H9 (cell line): ENCODE measurements around the gene LSM3. TPM values are rescaled to one million over a fixed set of nuclear protein-coding genes. Genes with fewer than 3 reads are reported as not detected.

Experiments used
- DNase-seq: peaks from one replicate; pipeline ENCODE4 v3.0.0-alpha.2; 2017
- H2AFZ ChIP-seq: one replicate; pipeline ENCODE4 v1.6.1; 2013; ENCODE audit warnings: mild to moderate bottlenecking, low read length, control low read depth, moderate library complexity
- H2AK5ac ChIP-seq: 2 replicates; pipeline ENCODE4 v1.6.1; 2013; ENCODE audit warnings: low read length, control low read depth, mixed read lengths; ENCODE audit not compliant: insufficient read length
- H2BK120ac ChIP-seq: one replicate; pipeline ENCODE4 v1.6.1; 2013; ENCODE audit warnings: low read depth, mild to moderate bottlenecking, low read length, control low read depth, inconsistent platforms; ENCODE audit not compliant: poor library complexity, severe bottlenecking
- H2BK12ac ChIP-seq: 2 replicates; pipeline ENCODE4 v1.6.1; 2013; ENCODE audit warnings: low read length, control low read depth, mixed read lengths, low read depth; ENCODE audit not compliant: insufficient read length
- H2BK15ac ChIP-seq: 2 replicates; pipeline ENCODE4 v1.6.1; 2013; ENCODE audit warnings: low read depth, low read length, control low read depth
- H2BK20ac ChIP-seq: one replicate; pipeline ENCODE4 v1.6.1; 2013; ENCODE audit warnings: low read depth, mild to moderate bottlenecking, low read length, control low read depth, inconsistent platforms; ENCODE audit not compliant: poor library complexity, severe bottlenecking
- H2BK5ac ChIP-seq: 2 replicates; pipeline ENCODE4 v1.6.1; 2013; ENCODE audit warnings: low read length, control low read depth, mixed read lengths; ENCODE audit not compliant: insufficient read length
- H3K14ac ChIP-seq: 2 replicates; pipeline ENCODE4 v1.6.1; 2013; ENCODE audit warnings: low read length, control low read depth; ENCODE audit not compliant: insufficient read depth
- H3K18ac ChIP-seq: 2 replicates; pipeline ENCODE4 v1.6.1; 2013; ENCODE audit warnings: low read depth, mild to moderate bottlenecking, mixed read lengths, low read length, control low read depth; ENCODE audit not compliant: insufficient read length
- H3K23ac ChIP-seq: 2 replicates; pipeline ENCODE4 v1.6.1; 2013; ENCODE audit warnings: low read length, control low read depth, mixed read lengths, low read depth; ENCODE audit not compliant: insufficient read length
- H3K23me2 ChIP-seq: 2 replicates; pipeline ENCODE4 v1.6.1; 2013; ENCODE audit warnings: low read depth, mild to moderate bottlenecking, mixed read lengths, low read length, control low read depth; ENCODE audit not compliant: insufficient read length, poor library complexity, severe bottlenecking
- H3K27ac ChIP-seq: 2 replicates; pipeline ENCODE4 v1.5.1; 2013; ENCODE audit warnings: low read length, control low read depth, mixed read lengths, low read depth; ENCODE audit not compliant: insufficient read length
- H3K27me3 ChIP-seq: 2 replicates; pipeline ENCODE4 v1.6.1; 2013; ENCODE audit warnings: low read length, control low read depth, inconsistent platforms; ENCODE audit not compliant: insufficient read depth
- H3K4ac ChIP-seq: 2 replicates; pipeline ENCODE4 v1.6.1; 2013; ENCODE audit warnings: low read depth, mild to moderate bottlenecking, control low read depth, inconsistent platforms, low read length, moderate library complexity
- H3K4me1 ChIP-seq: 2 replicates; pipeline ENCODE4 v1.6.1; 2013; ENCODE audit warnings: low read length, control low read depth, inconsistent platforms; ENCODE audit not compliant: insufficient read depth
- H3K4me2 ChIP-seq: 2 replicates; pipeline ENCODE4 v1.6.1; 2013; ENCODE audit warnings: low read length, control low read depth, mixed read lengths; ENCODE audit not compliant: insufficient read length, insufficient read depth
- H3K56ac ChIP-seq: 2 replicates; pipeline ENCODE4 v1.6.1; 2013; ENCODE audit warnings: low read depth, mild to moderate bottlenecking, mixed read lengths, low read length, control low read depth; ENCODE audit not compliant: insufficient read length
- H3K79me1 ChIP-seq: 2 replicates; pipeline ENCODE4 v1.6.1; 2013; ENCODE audit warnings: low read depth, mild to moderate bottlenecking, moderate library complexity, low read length, control low read depth, inconsistent platforms; ENCODE audit not compliant: insufficient read depth, poor library complexity, severe bottlenecking
- H3K79me2 ChIP-seq: 2 replicates; pipeline ENCODE4 v1.6.1; 2013; ENCODE audit warnings: low read length, control low read depth, inconsistent platforms; ENCODE audit not compliant: insufficient read depth
- H3K9ac ChIP-seq: 2 replicates; pipeline ENCODE4 v1.6.1; 2013; ENCODE audit warnings: low read length, control low read depth, mixed read lengths; ENCODE audit not compliant: insufficient read length; ENCODE audit errors: extremely low read depth
- H3K9me3 ChIP-seq: one replicate; pipeline ENCODE4 v1.6.1; 2013; ENCODE audit warnings: low read depth, low read length, inconsistent platforms; ENCODE audit not compliant: control insufficient read depth
- H3T11ph ChIP-seq: one replicate; pipeline ENCODE4 v1.6.1; 2013; ENCODE audit warnings: mild to moderate bottlenecking, low read length, control low read depth, inconsistent platforms
- H4K20me1 ChIP-seq: one replicate; pipeline ENCODE4 v1.6.1; 2013; ENCODE audit not compliant: control insufficient read depth, insufficient read length, insufficient read depth
- H4K5ac ChIP-seq: 2 replicates; pipeline ENCODE4 v1.6.1; 2013; ENCODE audit warnings: low read depth, mild to moderate bottlenecking, mixed read lengths, low read length, control low read depth; ENCODE audit not compliant: insufficient read length
- H4K8ac ChIP-seq: replicated peaks from 2 replicates; pipeline ENCODE4 v1.6.1; 2013; ENCODE audit warnings: low read length, control low read depth, mixed read lengths, low read depth; ENCODE audit not compliant: insufficient read length
- H4K91ac ChIP-seq: 2 replicates; pipeline ENCODE4 v1.6.1; 2013; ENCODE audit warnings: low read depth, mild to moderate bottlenecking, moderate library complexity, mixed read lengths, low read length, control low read depth; ENCODE audit not compliant: insufficient read length
- H3K27ac Mint-ChIP-seq, 3 experiments: 2 replicates in 2 of 3; 3 replicates in 1 of 3; pipeline ENCODE4 v1.8.0; 2020 to 2021; ENCODE audit warnings: mixed read lengths in 3 of 3, mild to moderate bottlenecking in 1 of 3, moderate library complexity in 1 of 3
- H3K27me3 Mint-ChIP-seq: 2 replicates; pipeline ENCODE4 v1.8.0; 2021; ENCODE audit warnings: low read depth, mild to moderate bottlenecking, moderate library complexity, mixed read lengths
- H3K36me3 Mint-ChIP-seq, 3 experiments: 2 replicates in 2 of 3; 3 replicates in 1 of 3; pipeline ENCODE4 v1.8.0; 2020 to 2021; ENCODE audit warnings: low read depth in 3 of 3, mixed read lengths in 3 of 3; ENCODE audit not compliant: insufficient read depth in 1 of 3
- H3K4me1 Mint-ChIP-seq, 2 experiments: 2 replicates each; pipeline ENCODE4 v1.8.0; 2020; ENCODE audit warnings: mixed read lengths in 2 of 2
- H3K4me3 Mint-ChIP-seq, 2 experiments: 2 replicates in 1 of 2; 3 replicates in 1 of 2; pipeline ENCODE4 v1.8.0; 2020 to 2021; ENCODE audit warnings: mild to moderate bottlenecking in 2 of 2, mixed read lengths in 2 of 2, moderate library complexity in 1 of 2
- H3K9me3 Mint-ChIP-seq, 2 experiments: 2 replicates in 1 of 2; 3 replicates in 1 of 2; pipeline ENCODE4 v1.8.0; 2020; ENCODE audit warnings: mild to moderate bottlenecking in 2 of 2, mixed read lengths in 2 of 2, moderate library complexity in 1 of 2
- CTCF ChIP-seq: fragments of 200-600 bp; sonication (generic); conservative IDR thresholded peaks from 3 replicates; pipeline ENCODE4 v1.8.0; 2021; ENCODE audit warnings: antibody characterized with exemption, mild to moderate bottlenecking
- WGBS: extraction: QIAGEN DNeasy Blood & Tissue Kit; methylation state at CpG from one replicate; pipeline ENCODE4 v1.1.7; 2013; ENCODE audit warnings: missing lambda C conversion rate, low lambda C conversion rate, mixed read lengths; ENCODE audit not compliant: insufficient read length; ENCODE audit errors: extremely low coverage; 5-methylcytosine and 5-hydroxymethylcytosine counted together
- total RNA-seq: library from RNA; stranded (reverse); gene quantifications from 2 replicates; pipeline ENCODE4 v1.2.1, GENCODE V29; 2021

The LSM3 gene
- total RNA-seq, 1 experiment from 2014 or later = 24.4 TPM

GRCh38 chr3:14245822-14246221 is 67.2 kb downstream of the LSM3 start:
- Histone ChIP-seq H3K56ac (no peak overlapping the region), H3K23ac (no peak overlapping the region), H3K9ac (no peak overlapping the region), H3T11ph (no peak overlapping the region), H2BK120ac (no peak overlapping the region), H4K91ac (no peak overlapping the region), H3K4ac (no peak overlapping the region), H3K79me1 (no peaks in the 10 kb centered on the region), H4K5ac (no peak overlapping the region), H3K18ac (no peak overlapping the region), H2BK15ac (no peak overlapping the region), H3K23me2 (no peaks in the 10 kb centered on the region), H4K8ac (no peak overlapping the region), H2BK12ac (no peak overlapping the region), H2AK5ac (no peak overlapping the region), H2AFZ (no peak overlapping the region), H2BK5ac (no peak overlapping the region), H2BK20ac (no peak overlapping the region), H4K20me1 (no peaks in the 10 kb centered on the region), H3K79me2 (no peaks in the 10 kb centered on the region), H3K4me1 (no peaks in the 10 kb centered on the region), H3K9me3 (no peaks in the 10 kb centered on the region), H3K27ac (no peak overlapping the region), H3K27me3 (no peaks in the 10 kb centered on the region), H3K14ac (no peak overlapping the region), H3K4me2 (no peak overlapping the region)
- DNase-seq = no peak
- Mint-ChIP-seq H3K27ac (no peak overlapping the region), H3K9me3 (no peaks in the 10 kb centered on the region), H3K4me1 (no peaks in the 10 kb centered on the region), H3K4me3 (no peak overlapping the region), H3K36me3 (no peaks in the 10 kb centered on the region), H3K27me3 (peaks cover 12% of the 10 kb centered on the region)
- WGBS = no CpG with 5 or more reads among the region's 3 CpGs
- TF ChIP-seq CTCF = no peak
